Neural progenitor cell (in vitro differentiated cells): Measurements from ENCODE around the gene CDKN2A. TPM values are rescaled to one million over a fixed set of nuclear protein-coding genes. Genes with fewer than 3 reads are reported as not detected.

Experiments used
- DNase-seq: peaks from one replicate; pipeline ENCODE4 v3.0.0-alpha.2; 2016; ENCODE audit warnings: low spot score
- H2AFZ ChIP-seq: fragments of 200-600 bp; sonication (generic); replicated peaks from 2 replicates; pipeline ENCODE4 v1.6.1; 2016; ENCODE audit warnings: antibody characterized with exemption
- H3F3A ChIP-seq: fragments of 200-600 bp; sonication (generic); 2 replicates; pipeline ENCODE4 v1.6.1; 2016; ENCODE audit warnings: antibody characterized with exemption, low read depth
- H3K27ac ChIP-seq: fragments of 200-600 bp; sonication (generic); 2 replicates; pipeline ENCODE4 v1.5.1; 2016; ENCODE audit warnings: mild to moderate bottlenecking
- H3K27me3 ChIP-seq: fragments of 200-600 bp; sonication (generic); 2 replicates; pipeline ENCODE4 v1.6.1; 2016; ENCODE audit warnings: mild to moderate bottlenecking, moderate library complexity
- H3K36me3 ChIP-seq: fragments of 200-600 bp; sonication (generic); 2 replicates; pipeline ENCODE4 v1.5.1; 2016
- H3K4me1 ChIP-seq: fragments of 200-600 bp; sonication (generic); 2 replicates; pipeline ENCODE4 v1.6.1; 2016; ENCODE audit warnings: mixed run types
- H3K4me2 ChIP-seq: fragments of 200-600 bp; sonication (generic); 2 replicates; pipeline ENCODE4 v1.6.1; 2016
- H3K4me3 ChIP-seq: fragments of 200-600 bp; sonication (generic); 2 replicates; pipeline ENCODE4 v1.5.1; 2016
- H3K79me2 ChIP-seq: fragments of 200-600 bp; sonication (generic); 2 replicates; pipeline ENCODE4 v1.6.1; 2016; ENCODE audit warnings: low read depth
- H3K9ac ChIP-seq: fragments of 200-600 bp; sonication (generic); 2 replicates; pipeline ENCODE4 v1.6.1; 2016
- H3K9me3 ChIP-seq: fragments of 200-600 bp; sonication (generic); 2 replicates; pipeline ENCODE4 v1.5.1; 2016; ENCODE audit warnings: low read depth
- H4K20me1 ChIP-seq: fragments of 200-600 bp; sonication (generic); 2 replicates; pipeline ENCODE4 v1.6.1; 2016; ENCODE audit warnings: low read depth
- H3K27ac Mint-ChIP-seq: 3 replicates; pipeline ENCODE4 v1.8.0; 2021; ENCODE audit warnings: mixed read lengths
- H3K27me3 Mint-ChIP-seq: 2 replicates; pipeline ENCODE4 v1.8.0; 2022; ENCODE audit warnings: low read depth, mild to moderate bottlenecking, inconsistent platforms, moderate library complexity, mixed read lengths; ENCODE audit not compliant: insufficient read depth
- H3K36me3 Mint-ChIP-seq: 3 replicates; pipeline ENCODE4 v1.8.0; 2021; ENCODE audit warnings: mixed read lengths
- H3K4me1 Mint-ChIP-seq: 3 replicates; pipeline ENCODE4 v1.8.0; 2021; ENCODE audit warnings: mixed read lengths
- H3K4me3 Mint-ChIP-seq: 3 replicates; pipeline ENCODE4 v1.8.0; 2021; ENCODE audit warnings: mild to moderate bottlenecking, moderate library complexity, mixed read lengths
- H3K9me3 Mint-ChIP-seq: 3 replicates; pipeline ENCODE4 v1.8.0; 2020; ENCODE audit warnings: mixed read lengths
- EZH2 ChIP-seq: fragments of 200-600 bp; sonication (generic); IDR thresholded peaks from 2 replicates; pipeline ENCODE4 v1.6.1; 2017; ENCODE audit warnings: antibody characterized with exemption, mild to moderate bottlenecking, moderate library complexity
- EZH2phosphoT487 ChIP-seq: fragments of 200-600 bp; sonication (generic); IDR thresholded peaks from 2 replicates; pipeline ENCODE4 v1.6.1; 2017; ENCODE audit warnings: antibody characterized with exemption
- total RNA-seq: library from RNA; depleted of rRNA; stranded (reverse); fragments of >200 nt; gene quantifications from 2 replicates; pipeline ENCODE4 v1.2.3, GENCODE V29; 2015; ENCODE audit warnings: low replicate concordance
- TF ChIP-seq, protein P1 (sequence below): fragments of 200-600 bp; sonication (generic); IDR thresholded peaks from 2 replicates; pipeline ENCODE4 v1.5.1; 2017; ENCODE audit warnings: antibody characterized with exemption, mild to moderate bottlenecking

CDKN2A gene
- total RNA-seq, 1 donor from 2014 or later: not detected

- no peak for DNase-seq
- Histone ChIP-seq H3K36me3 (no peaks in the 10 kb centered on the region), H3K4me1 (no peaks in the 10 kb centered on the region), H4K20me1 (peaks cover 34% of the 10 kb centered on the region), H3K4me3 (no peak overlapping the region), H3F3A (peaks cover 9% of the 10 kb centered on the region), H3K4me2 (no peak overlapping the region), H3K79me2 (no peaks in the 10 kb centered on the region), H2AFZ (no peak overlapping the region), H3K27me3 (peaks cover 100% of the 10 kb centered on the region), H3K9ac (no peak overlapping the region), H3K9me3 (no peaks in the 10 kb centered on the region), H3K27ac (no peak overlapping the region)
- no peaks in the 10 kb centered on the region for H3K36me3 Mint-ChIP-seq
- no peaks in the 10 kb centered on the region for H3K9me3 Mint-ChIP-seq
- no peak overlapping the region for H3K27ac Mint-ChIP-seq
- TF ChIP-seq EZH2phosphoT487 (no peak), EZH2 (no peak)
- TF ChIP-seq, protein P1, sequence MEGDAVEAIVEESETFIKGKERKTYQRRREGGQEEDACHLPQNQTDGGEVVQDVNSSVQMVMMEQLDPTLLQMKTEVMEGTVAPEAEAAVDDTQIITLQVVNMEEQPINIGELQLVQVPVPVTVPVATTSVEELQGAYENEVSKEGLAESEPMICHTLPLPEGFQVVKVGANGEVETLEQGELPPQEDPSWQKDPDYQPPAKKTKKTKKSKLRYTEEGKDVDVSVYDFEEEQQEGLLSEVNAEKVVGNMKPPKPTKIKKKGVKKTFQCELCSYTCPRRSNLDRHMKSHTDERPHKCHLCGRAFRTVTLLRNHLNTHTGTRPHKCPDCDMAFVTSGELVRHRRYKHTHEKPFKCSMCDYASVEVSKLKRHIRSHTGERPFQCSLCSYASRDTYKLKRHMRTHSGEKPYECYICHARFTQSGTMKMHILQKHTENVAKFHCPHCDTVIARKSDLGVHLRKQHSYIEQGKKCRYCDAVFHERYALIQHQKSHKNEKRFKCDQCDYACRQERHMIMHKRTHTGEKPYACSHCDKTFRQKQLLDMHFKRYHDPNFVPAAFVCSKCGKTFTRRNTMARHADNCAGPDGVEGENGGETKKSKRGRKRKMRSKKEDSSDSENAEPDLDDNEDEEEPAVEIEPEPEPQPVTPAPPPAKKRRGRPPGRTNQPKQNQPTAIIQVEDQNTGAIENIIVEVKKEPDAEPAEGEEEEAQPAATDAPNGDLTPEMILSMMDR: no peak
- peaks cover 59% of the 10 kb centered on the region for H3K27me3 Mint-ChIP-seq
- H3K4me3 Mint-ChIP-seq: no peak overlapping the region
- H3K4me1 Mint-ChIP-seq: peaks cover 7% of the 10 kb centered on the region
These were observed 7.8 kb upstream of the CDKN2A start for GRCh38 chr9:22002038-22002437.

DNA sequence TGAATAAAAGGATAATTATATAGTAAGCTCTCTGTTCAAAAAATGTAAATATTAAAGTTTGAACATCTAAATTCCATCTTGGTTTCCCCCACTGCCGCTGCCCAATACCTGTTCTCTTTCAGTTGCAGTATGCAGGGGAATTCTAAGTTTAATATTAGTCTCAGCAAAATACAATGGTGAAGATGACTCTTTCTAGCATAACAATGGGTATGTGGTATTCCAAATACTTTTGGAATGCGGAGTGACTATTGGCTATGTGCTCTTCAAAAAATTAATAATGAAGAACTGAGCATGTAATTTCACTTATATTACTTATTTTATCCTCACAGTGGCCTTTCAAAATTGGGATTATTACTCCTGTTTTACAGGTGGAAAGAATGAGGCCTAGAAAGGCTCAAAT is 3.8 kb upstream of the CDKN2A start:
- Histone ChIP-seq H3K27me3 (peaks cover 100% of the 10 kb centered on the region), H4K20me1 (peaks cover 48% of the 10 kb centered on the region), H3K27ac (no peak overlapping the region), H3K36me3 (no peaks in the 10 kb centered on the region), H3K4me1 (peaks cover 6% of the 10 kb centered on the region), H2AFZ (no peak overlapping the region), H3K4me3 (no peak overlapping the region), H3K4me2 (no peak overlapping the region), H3F3A (peaks cover 25% of the 10 kb centered on the region), H3K9me3 (no peaks in the 10 kb centered on the region), H3K79me2 (no peaks in the 10 kb centered on the region), H3K9ac (no peak overlapping the region)
- DNase-seq: no peak
- peaks cover 17% of the 10 kb centered on the region for H3K4me1 Mint-ChIP-seq
- H3K27me3 Mint-ChIP-seq: peaks cover 62% of the 10 kb centered on the region
- H3K4me3 Mint-ChIP-seq: no peak overlapping the region
- H3K27ac Mint-ChIP-seq: no peak overlapping the region
- TF ChIP-seq EZH2phosphoT487 (no peak), EZH2 (no peak)
- TF ChIP-seq, protein P1: no peak
- no peaks in the 10 kb centered on the region for H3K9me3 Mint-ChIP-seq
- peaks cover 2% of the 10 kb centered on the region for H3K36me3 Mint-ChIP-seq

GRCh38 chr9:21997480-21997879 is 3.3 kb upstream of the CDKN2A start:
- H3K27ac ChIP-seq: no peak overlapping the region
- Mint-ChIP-seq H3K27ac (no peak overlapping the region), H3K4me3 (no peak overlapping the region), H3K36me3 (peaks cover 2% of the 10 kb centered on the region), H3K27me3 (peaks cover 64% of the 10 kb centered on the region), H3K4me1 (peaks cover 18% of the 10 kb centered on the region), H3K9me3 (no peaks in the 10 kb centered on the region)
- no peaks in the 10 kb centered on the region for H3K36me3 ChIP-seq
- no peaks in the 10 kb centered on the region for H3K79me2 ChIP-seq
- no peak overlapping the region for H3K9ac ChIP-seq
- H3K9me3 ChIP-seq: no peaks in the 10 kb centered on the region
- no peak for DNase-seq
- peaks cover 100% of the 10 kb centered on the region for H3K27me3 ChIP-seq
- H3K4me1 ChIP-seq: peaks cover 6% of the 10 kb centered on the region
- peaks cover 31% of the 10 kb centered on the region for H3F3A ChIP-seq
- TF ChIP-seq, protein P1: no peak
- no peak for TF ChIP-seq EZH2phosphoT487
- TF ChIP-seq EZH2: no peak
- H2AFZ ChIP-seq: no peak overlapping the region
- H3K4me2 ChIP-seq: no peak overlapping the region
- H3K4me3 ChIP-seq: no peak overlapping the region
- peaks cover 53% of the 10 kb centered on the region for H4K20me1 ChIP-seq
